ENCODE measurements around the gene ERN1.
"Not testable (repeated sequence)": the region's sequence is repeated elsewhere in the genome, so short reads cannot be mapped to it uniquely, and the experiment has no call there.

ERN1 gene

DNA sequence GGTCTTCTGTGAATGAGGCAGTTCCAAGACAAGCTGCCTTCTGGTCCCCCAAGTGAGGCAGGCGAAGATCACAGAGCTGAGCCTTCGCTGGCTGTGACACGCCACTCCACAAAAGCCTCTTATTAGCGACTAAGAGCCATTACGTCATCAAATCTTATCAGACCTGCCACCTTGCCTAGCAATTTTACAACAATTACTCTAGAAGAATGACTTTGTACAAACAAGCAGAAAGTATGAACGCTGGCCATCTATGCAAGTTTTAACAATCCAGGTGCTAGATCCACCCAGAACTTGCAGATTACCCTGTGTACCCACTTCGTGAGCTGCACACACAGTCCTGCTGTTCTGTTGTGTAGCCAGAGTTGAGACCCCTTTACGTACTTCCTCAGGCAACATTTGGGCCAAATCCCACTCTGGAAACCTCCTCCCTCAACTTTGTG is 105.7 kb downstream of the ERN1 start:
- DNase-seq (ENCODE audit: low read depth): no peak
- no peak overlapping the region for H3K4me3 ChIP-seq (ENCODE audit: low read depth, low read length)
- TF ChIP-seq, protein P1, sequence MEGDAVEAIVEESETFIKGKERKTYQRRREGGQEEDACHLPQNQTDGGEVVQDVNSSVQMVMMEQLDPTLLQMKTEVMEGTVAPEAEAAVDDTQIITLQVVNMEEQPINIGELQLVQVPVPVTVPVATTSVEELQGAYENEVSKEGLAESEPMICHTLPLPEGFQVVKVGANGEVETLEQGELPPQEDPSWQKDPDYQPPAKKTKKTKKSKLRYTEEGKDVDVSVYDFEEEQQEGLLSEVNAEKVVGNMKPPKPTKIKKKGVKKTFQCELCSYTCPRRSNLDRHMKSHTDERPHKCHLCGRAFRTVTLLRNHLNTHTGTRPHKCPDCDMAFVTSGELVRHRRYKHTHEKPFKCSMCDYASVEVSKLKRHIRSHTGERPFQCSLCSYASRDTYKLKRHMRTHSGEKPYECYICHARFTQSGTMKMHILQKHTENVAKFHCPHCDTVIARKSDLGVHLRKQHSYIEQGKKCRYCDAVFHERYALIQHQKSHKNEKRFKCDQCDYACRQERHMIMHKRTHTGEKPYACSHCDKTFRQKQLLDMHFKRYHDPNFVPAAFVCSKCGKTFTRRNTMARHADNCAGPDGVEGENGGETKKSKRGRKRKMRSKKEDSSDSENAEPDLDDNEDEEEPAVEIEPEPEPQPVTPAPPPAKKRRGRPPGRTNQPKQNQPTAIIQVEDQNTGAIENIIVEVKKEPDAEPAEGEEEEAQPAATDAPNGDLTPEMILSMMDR (IDR thresholded peaks at IDR 0.05; ENCODE audit: low read depth, low read length, missing control alignments): no peak

DNA sequence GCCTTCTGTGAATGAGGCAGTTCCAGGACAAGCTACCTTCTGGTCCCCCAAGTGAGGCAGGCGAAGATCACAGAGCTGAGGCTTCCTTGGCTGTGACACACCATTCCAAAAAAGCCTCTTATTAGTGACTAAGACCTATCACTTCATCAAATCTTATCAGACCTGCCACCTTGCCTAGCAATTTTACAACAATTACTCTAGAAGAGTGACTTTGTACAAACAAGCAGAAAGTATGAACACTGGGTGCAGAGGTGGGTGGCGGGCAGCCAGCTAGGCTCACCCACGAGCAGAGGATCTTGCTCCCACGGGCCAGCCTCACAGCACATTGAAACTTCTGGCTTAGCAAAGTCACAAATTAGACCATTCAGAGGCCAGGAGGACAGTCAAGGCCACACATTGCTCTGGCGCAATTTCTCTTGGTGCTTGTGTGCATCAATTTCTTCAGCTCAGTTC is 107.3 kb downstream of the ERN1 start:
- no peak for DNase-seq (ENCODE audit: low read depth)
- TF ChIP-seq, protein P1 (IDR thresholded peaks at IDR 0.05; ENCODE audit: low read depth, low read length, missing control alignments): no peak
- no peak overlapping the region for H3K4me3 ChIP-seq (ENCODE audit: low read depth, low read length)

DNA sequence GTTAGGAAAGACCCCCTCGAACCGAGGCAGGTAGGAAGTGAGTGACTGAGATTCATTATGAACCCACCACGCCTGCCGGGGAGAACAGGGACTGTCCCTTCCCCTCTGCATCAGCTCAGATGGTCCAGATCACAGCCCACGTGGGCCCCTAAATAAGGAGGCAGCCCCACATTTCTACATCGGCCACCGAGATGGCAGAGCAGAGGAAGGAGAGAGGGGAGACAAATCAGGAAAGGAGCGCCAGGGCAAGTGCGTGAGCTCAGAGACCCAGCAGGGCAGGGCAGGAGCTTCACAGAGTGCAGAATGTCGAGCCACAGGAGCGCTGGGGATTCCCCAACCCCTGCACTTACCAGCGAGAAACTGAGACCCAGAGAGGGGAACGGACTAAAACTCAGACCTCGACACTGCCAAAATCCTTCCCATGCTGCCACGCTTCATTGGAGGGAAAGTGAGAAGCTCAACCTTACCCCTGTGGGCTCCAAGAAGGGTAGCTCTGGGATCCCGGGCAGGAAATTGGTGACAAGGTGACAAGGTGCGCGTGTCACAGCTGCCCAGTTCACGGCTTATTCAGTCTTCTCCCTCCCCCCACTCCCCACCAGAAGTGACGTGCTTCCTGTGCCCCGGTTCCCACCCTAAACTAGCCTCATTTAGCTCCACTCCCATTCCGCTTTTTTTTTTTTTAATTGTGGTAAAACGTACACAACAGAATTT is 109.7 kb downstream of the ERN1 start, which contains the start of gene ICAM2:
Gene ICAM2 (minus strand): TSS at position 578 of the 711 bp plus-strand sequence. CDS start 13,942 bp downstream, outside the sequence.
- peak within 1 kb of the TSS; percentile 76 for H3K4me3 ChIP-seq (ENCODE audit: low read depth, low read length)
- TF ChIP-seq, protein P1 (IDR thresholded peaks at IDR 0.05; ENCODE audit: low read depth, low read length, missing control alignments): peak; percentile 21
- peak; percentile 88 for DNase-seq (ENCODE audit: low read depth)

DNA sequence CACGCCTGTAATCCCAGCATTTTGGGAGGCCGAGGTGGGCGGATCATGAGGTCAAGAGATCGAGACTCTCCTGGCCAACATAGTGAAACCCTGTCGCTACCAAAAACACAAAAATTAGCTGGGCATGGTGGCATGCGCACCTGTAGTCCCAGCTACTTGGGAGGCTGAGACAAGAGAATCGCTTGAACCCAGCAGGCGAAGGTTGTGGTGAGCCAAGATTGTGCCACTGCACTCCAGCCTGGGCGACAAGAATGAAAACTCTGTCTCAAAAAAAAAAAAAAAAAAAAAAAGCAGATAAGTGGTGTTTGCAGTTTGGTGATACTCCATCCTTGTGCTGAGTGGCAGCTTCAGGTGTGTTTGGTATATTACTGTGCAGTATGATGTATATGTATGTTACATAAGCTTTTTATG is 110.4 kb downstream of the ERN1 start:
- DNase-seq (ENCODE audit: low read depth): not testable (repeated sequence)
- peak overlapping the region; percentile 76 for H3K4me3 ChIP-seq (ENCODE audit: low read depth, low read length)

DNA sequence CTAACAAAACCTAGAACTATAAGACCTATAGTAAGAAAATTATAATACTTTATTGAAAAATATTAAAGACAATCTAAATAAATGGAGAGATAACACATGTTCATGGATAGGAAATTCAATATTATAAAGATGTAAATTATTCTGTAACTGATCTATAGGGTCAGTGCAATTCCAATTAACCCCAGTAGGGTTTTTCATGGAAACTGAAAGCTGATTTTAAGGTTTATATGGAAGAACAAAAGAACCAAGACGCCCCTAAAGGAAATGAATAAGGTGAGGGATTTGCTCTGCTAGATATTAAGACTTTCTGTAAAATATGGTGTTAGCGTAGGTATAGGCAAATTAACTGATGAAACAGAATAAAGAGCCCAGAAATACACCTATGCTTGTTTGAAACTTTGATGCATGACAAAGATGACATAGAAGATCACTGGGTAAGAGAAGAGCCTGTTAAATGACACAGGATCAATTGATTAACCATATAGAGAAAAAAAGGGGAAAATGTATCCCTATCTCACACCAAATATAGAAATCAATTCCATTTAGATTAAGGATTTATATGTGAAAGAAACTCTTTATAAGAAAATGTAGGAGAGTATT is 112.5 kb downstream of the ERN1 start:
- H3K4me3 ChIP-seq (ENCODE audit: low read depth, low read length): no peak overlapping the region
- DNase-seq (ENCODE audit: low read depth): no peak
- TF ChIP-seq, protein P1 (IDR thresholded peaks at IDR 0.05; ENCODE audit: low read depth, low read length, missing control alignments): peak; percentile 37

DNA sequence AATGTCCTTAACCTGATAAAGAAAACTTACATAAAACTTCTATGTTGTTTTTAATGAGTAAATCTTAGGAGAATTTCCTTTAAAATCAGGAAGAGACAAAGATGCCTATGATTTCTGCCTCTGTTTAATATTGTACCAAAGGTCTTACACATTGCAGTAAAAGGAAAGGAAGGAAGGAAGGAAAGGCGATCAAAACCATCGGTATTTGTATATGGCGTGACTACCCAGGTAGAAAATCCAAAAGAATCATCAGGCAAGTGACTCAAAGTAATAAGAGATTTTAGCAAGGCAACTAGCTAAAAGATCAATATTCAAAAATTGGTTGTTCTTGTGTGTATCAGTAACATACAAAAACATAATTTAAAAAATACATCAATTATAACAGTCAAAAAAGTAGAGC is 113.0 kb downstream of the ERN1 start:
- TF ChIP-seq, protein P1 (IDR thresholded peaks at IDR 0.05; ENCODE audit: low read depth, low read length, missing control alignments): no peak
- H3K4me3 ChIP-seq (ENCODE audit: low read depth, low read length): no peak overlapping the region; the same call in 1 of the 2 replicates
- no peak for DNase-seq (ENCODE audit: low read depth)

DNA sequence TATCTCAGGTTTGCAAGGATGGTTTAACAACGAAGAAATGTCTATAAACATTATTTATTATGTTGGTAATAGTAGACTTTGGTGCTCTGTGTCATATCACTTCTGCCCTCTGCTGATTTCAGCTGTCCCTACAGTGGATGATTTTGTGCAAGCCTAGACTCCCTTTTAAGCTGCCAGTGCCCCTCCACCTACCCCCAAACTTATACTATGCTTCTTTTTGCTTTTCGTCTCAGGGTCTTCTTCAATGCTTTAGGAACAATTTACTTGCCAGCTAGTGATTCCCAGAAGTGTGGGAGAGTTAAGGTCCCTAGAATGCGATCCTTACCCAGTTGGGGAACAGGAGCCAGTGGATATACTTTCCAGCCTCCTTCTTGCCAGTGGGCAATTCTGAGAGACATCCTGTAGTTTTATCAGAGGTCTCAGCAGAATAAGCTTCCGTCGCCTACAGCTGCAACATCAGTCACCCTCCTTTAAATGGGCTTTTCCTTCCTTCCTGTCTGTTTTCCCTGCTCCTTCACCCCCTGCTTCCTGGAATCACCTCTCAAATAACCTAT is 113.6 kb downstream of the ERN1 start:
- no peak for DNase-seq (ENCODE audit: low read depth)
- peak overlapping the region; percentile 13 for H3K4me3 ChIP-seq (ENCODE audit: low read depth, low read length)
- TF ChIP-seq, protein P1 (IDR thresholded peaks at IDR 0.05; ENCODE audit: low read depth, low read length, missing control alignments): peak; percentile 21

Data from GM12864 (cell line).